ENCODE measurements around the gene GNRHR.
"Not testable (repeated sequence)": the region's sequence is repeated elsewhere in the genome, so short reads cannot be mapped to it uniquely, and the experiment has no call there.

GNRHR gene, protein sequence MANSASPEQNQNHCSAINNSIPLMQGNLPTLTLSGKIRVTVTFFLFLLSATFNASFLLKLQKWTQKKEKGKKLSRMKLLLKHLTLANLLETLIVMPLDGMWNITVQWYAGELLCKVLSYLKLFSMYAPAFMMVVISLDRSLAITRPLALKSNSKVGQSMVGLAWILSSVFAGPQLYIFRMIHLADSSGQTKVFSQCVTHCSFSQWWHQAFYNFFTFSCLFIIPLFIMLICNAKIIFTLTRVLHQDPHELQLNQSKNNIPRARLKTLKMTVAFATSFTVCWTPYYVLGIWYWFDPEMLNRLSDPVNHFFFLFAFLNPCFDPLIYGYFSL

DNA sequence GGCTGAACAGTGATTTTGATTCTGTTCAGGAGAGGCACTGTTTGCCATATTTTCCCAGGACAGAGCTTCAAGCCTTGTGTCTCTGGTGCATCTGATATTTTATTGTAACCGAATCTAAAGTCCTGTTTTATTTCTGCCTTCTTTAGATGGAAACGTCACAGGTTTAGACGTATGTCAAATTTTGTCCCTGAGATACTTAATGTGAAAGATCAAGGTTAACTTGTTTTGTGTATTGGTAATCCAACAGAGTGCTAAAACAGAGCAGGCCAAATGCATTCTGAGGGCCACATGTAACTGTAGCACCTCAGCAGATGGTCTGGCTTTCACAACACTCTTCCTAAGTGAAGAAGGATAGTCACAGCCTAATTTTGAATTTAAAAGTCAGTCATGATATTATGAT, at the start of gene GNRHR:
GNRHR (minus strand) TSS at position 101 of the 400 bp plus-strand sequence; CDS start at position 48, 53 bp downstream.
- no peak for DNase-seq

DNA sequence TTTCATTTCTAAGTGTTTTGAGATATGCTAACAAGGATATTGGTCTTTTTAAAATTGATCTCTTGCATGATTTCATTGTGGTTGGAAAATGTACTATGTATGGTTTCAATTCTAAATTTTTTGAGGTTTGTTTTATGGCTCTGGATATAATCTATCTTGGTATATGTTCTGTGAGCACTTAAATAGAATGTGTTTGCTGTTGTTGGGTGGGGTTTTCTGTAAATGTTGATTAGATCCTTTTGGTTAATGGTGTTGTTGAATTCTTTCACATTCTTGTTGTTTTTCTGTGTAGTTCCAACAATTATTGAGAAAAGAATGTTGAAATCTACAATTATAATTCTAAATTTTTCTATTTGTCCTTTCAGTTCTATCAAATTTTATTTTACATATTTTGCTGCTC, 42.6 kb upstream of the GNRHR start:
- DNase-seq = no peak

DNA sequence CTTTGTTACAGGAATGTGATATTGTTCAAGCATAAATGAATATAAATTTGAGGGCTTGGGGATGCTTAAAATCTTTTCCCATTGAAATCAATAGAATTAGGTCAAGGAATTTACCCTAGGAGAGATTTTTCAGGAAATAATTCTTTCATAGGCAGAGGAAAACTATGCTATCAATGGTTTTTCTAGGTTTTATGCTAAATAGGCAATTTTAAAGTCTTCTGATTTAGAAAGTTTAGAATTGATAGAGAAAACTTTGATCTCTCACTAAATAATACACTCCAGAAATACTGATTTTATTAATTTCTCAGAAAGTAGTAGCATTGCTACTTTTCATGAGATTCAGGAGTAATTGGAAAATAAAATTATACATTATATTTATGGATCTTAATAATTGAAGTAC, 36.5 kb upstream of the GNRHR start:
- DNase-seq = no peak

DNA sequence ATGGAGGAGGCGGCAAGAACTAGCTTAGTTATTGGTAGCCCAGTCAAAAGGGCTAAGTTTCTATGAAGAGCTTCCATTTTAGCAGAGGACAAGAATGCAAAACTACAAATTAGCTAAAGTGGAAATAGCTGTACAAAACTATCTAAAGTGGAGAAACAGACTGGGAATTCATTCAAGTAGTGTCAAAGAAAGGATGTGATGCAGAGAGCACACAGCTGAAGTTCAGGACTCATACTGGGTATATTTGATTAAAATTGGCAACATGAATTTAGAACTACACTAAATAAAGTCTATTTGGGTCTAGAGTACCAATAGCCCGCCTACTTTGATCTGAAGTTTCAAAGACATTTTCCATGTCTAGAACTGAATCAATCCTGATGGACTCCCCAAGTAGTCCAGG, 33.1 kb upstream of the GNRHR start:
- no peak for DNase-seq

DNA sequence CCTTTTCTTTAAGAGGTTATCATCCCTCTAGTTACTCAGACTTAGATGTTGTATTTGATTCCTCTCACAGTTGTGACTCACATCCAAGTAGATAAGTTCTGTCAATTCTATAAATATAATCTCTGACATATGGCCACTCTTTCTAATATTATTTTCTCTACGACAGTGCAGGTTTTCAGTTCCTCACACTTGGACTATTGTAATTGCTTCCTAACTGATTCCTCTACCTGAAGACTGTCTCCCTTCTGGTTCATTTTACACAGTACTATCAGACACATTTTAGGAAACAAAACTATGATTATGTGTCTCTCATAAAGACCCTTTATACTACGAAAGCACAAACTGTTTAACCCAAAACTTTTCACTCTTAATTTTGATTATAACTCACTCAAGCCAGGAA, 31.3 kb upstream of the GNRHR start:
- no peak for DNase-seq

DNA sequence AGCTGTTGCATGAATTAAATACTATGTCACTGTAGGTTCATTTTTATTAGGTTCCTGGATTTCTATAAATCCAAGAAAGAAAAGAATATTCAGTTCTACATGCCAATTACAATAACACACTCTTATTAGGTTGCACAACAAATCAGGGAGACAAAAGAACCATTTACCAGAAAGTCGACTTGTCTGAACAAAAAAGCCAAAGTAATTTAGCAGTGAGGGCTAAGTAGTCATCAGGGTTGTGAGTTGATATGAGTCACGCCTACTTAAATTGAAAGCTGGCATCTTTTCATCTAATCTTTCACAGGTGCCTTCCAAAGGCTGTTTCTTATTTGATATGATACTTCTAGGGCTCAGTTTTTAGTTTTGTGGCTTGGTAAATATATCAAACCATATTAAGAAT, 25.4 kb upstream of the GNRHR start:
- no peak for DNase-seq

DNA sequence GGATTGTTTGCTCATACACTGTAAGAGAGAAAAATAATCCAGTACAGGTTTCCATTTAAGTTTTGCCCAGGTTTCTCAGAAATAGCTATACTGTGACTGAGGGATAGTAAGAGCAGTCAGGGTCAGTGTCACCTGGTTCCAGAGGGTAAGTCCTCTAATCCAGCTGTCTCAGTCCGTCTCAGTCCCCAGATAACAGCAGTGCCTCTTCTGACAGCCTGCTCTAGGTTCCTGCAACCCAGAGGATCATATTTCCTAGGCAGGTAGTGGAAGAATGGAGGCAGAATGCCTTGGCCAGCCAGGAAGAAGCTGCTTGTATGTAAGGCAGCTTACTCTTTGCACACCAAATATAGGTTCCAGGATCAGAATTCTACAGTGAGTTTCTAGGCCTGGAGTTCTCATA, 22.6 kb upstream of the GNRHR start:
- no peak for DNase-seq

DNA sequence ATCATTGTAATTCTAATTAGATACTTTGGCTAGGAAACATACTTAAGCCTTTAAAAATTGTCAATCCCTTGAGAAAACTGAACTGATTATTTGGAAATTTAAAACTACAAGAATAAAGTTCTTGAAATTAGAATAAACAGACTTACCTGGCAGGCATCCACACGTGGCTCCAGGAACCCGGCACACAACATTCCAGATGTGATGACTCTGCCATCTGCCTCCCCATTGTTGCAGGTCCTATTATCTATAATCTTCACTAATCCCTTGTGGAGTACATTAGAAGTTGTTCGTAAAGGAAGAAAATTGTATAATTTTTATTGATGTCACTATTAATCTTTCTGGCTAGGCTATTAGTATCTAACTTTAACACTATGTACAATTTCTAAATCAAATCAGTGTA, 16.2 kb upstream of the GNRHR start:
- no peak for DNase-seq

DNA sequence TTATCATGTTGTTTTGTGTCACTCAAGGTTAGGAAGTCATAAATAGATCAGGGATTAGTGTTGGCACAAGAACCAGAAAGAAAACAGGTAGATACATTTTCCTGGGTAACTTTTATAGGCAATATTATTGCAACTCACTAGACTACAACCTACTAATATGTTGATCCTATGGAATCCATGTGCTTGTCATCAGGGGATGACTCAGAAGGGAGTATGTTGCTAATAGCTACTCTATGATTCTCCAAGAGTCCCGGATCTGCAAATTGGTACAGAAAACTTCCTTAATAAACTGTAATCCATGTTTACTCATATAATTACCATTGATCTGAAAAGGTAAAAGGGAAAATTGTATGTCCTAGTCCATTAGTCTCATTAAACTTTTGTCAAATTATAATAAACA, 11.7 kb upstream of the GNRHR start:
- no peak for DNase-seq

DNA sequence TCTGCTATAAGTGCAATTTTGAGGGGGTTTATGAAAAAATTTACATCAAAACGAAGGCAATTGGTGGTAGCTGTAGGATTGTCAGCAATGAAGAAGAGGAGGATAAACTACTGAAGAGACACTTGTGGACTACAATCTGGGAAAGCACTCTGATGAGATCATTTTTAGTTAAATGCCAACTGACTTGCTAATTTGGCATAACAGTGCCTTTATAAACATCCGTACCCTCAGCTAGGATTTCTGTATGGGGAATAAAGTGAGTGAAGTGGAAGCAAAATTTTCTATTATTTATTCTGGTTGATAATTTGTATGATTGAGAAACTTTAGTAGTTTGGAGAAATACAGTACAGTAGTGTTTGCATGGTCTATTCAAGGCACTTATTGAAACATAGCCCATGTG, 11.2 kb upstream of the GNRHR start:
- no peak for DNase-seq

DNA sequence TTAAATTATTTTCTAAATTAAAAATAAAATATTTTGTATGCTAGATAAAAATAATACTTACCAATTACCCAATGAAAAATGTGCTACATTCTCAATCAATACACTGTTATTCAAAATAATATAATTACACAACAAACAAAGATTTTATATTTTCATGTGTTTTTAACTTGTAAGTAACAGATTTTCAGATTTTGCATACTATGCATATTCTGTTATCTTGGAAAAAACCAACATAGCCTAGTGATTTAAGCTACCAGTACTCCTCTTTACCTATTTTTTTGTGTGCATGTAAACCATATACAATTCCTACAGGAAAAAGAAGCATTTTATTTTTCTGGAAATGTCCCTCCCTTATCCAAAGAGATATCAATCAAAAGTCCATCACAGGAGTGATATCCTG, 10.0 kb upstream of the GNRHR start:
- DNase-seq = no peak

DNA sequence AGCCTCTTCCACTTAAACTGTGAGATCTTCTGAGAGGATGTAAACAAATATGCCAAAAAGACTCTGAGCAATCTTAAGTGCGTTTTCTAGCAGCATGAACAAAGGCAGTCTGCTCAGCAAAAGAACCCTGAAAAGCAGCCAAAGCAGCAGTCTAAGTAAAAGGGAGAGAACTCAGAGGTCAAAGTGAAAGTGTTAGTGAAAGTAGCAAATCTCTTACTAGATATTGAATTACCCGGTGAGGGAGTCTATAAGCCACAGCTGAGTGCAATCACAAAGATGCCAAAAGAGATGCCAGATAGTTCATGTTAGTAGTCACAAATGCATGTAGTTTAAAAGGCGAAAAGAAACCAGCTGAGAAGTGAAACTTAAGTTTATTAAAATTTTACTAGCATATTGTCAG, 7.9 kb upstream of the GNRHR start:
- DNase-seq = no peak

DNA sequence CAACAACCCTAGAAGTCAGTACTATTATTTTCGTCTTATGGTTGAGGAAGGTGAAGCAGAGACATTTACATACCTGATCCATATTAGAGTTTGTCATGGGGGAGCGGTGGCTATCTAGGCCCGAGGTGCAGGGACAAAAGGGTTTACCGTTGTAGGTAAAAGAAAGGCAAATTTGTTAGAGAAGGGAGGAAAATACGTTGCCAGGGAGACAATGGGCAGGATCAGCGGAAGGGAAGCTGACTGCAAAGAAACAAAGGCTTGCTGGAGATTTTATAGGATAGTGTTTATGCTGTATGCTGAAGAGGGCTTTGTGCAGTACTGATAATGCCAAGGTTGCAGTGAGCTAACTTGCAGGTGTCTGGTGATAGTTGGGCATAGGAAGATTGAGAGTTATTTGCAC, 2.8 kb upstream of the GNRHR start:
- DNase-seq = not testable (repeated sequence)

DNA sequence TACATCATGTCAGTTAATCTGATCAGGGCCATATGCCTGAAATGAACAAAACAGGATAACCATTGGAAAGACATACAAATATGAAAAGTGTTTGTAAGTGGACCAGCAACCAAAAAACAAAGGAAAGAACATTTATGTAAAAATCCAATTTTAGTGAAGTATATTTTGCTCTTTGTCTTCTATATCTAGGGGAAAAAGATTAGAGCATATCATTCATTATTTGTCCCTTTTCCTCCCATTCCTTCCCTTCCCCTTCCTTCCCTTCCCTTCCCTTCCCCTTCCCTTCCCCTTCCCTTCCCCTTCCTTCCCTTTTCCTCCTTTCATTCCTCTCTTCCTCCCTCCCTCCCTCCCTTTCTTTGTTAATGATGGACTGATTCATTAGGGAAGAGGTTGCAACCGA, 1.8 kb upstream of the GNRHR start:
- DNase-seq = no peak

DNA sequence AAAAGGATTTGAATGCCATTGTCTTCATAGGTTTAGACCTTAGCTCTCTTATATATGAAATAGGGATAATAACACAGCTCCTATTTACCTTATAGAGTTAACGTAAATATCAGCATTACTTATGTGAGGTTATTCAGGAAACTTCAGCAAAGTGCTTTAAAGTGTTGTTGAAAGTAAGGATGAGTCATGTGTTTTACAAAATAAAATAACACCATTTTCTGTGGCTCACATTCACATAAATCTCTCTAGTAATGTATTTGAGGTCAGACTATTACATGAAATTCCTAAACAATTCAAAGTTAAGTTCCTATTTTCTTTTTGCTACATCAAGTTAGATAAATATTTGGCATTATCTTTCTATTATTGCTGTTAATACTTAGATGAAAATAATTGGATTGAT, 2.9 kb downstream of the GNRHR start:
- no peak for DNase-seq

DNA sequence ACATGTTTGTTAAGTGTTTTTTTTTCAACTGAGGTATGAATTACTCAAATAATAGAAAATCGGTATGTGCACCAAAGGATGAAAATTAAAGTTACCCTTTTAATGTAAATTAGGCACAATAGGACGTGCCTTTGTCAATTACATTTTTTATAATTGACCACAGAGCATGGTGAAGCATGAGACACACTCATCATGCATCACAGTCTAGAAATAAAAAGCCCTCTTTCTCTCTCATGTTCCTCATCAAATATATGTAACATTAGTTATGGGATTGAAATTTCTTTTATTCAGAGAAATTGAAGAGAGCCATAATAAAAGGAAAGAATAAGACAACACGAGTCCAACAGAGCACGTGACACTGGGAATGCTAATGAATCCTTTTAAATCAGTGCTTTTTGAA, 3.5 kb downstream of the GNRHR start:
- no peak for DNase-seq

DNA sequence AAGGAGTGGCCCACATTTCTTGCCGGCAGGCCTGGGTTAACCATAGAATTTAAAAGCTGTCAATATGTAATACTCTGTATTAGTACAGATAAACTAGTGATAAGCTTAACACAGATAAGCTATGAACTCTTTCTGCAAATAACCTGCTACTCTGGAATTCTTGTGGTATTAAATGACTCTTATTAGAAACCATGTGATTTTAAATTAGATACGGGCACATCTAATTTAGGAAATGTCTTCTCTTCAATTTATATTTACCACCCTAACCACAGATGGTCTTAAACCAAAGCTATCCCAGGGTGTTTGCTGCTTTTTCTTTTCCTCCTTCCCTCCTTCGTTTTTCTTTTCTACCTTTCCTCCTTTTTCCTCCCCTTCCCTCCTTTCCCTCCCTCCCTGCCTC, 4.9 kb downstream of the GNRHR start:
- DNase-seq = no peak

DNA sequence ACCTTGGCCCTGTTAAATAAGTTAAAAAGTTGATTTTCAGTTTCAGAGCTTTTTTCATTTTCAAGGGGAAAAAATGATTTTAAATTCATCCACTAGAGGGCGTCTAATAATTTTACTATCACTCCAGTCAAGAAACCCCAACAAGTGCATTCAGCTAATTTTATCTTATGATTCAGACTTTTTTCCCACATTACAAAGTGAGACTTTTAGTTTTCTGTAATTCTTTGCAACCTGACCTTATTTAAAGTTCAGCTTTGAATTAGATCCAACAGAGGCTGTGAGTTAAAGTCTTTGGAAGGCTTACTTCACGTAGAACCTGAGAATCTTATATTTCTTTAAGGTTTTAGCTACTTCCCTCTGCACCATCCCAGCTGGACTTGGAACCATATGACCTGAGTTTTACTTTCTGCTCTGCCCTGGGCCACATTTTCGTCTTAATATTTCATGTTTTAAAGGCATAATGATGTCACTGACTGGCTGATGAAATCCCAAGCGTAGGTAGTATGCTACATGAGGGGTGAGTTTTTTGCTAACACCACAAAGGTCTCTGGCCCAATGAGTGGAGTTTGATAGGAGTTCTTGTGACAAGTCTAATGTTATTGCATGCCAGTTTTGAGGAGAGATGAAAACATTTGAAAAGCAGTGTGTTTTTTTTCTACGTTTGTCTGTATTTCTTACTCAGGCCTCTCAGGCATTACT, 7.2 kb downstream of the GNRHR start:
- no peak for DNase-seq

DNA sequence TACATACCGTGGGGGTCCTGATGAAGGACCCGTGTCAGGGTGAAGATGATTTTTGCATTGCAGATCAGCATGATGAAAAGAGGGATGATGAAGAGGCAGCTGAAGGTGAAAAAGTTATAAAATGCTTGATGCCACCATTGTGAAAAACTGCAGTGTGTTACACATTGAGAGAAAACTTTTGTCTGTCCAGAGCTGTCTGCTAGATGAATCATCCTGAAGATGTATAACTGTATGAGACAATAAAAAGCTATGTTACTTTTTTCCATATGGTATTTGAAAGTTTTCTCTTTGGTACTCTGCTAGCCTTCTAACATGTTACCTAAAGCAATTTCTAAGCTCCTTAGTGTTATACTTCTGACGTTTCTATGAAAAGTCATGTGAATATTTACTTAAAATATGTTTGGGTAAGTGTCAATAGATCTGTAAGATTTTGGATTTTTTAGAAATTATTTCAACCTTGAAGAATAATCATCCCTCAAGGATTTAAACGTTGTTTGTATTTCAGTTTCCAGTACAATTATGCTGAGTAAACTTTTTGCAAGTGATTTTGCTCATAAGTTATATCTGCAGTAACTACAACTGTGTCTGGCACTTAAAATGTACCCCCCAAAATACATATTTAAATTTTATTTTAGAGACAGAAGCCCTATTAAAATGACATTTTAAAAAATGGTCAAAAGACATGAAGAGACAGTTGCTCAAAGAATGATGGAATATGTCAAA, 9.5 kb downstream of the GNRHR start:
- DNase-seq = no peak

DNA sequence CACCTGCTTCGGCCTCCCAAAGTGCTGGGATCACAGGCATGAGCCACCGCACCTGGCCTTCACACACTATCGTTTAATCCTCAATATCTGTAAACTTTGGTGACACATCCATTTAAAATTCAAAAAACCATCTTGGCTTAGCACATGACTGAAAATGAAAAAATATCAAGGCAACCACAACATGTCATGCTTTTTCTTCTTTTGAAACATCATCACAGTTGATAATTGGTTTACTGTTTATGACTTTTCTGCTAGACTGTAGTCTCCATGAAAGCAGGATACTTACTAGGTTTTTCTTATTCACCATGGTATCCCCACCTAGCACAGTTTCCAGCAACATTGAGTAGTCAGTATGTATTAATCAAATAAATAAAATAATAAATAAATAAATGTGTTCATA, 11.0 kb downstream of the GNRHR start:
- DNase-seq = no peak

DNA sequence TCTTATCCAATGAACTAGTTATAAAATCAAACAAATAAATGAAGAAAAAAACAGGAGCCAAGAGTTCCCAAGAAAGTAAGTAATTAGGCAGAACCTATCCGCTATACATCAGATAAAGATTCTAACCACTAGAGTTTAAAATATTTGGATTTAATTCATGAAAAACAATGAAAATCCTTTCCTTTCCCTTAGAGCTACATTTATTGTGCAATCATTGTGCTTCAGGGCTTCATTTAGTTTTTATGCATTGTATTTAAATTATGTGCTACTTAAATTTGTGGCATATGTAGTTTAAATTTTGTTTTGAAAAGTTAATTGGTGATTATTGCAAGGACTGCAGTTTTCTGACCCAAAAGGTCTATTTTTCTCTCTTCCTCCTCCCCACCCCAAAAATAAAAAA, 17.9 kb downstream of the GNRHR start:
- no peak for DNase-seq

DNA sequence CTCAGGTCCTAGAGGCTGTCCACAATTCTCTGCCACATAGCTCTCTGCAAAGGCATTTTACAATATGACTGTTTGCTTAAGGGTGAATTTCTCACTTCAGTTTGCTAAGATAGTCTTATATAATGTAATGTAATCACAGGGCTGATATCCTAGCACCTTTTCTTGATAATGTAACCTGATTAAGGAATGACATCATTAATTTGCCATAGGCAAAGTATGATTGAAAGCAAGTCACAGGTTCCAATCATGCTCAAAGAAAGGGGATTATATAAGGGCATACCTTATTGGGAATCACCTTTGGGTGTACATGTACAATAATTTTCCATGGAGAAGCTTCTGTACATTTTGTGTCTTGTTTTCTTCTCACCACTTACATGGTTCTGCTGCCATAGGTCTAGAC, 18.9 kb downstream of the GNRHR start:
- DNase-seq = no peak

DNA sequence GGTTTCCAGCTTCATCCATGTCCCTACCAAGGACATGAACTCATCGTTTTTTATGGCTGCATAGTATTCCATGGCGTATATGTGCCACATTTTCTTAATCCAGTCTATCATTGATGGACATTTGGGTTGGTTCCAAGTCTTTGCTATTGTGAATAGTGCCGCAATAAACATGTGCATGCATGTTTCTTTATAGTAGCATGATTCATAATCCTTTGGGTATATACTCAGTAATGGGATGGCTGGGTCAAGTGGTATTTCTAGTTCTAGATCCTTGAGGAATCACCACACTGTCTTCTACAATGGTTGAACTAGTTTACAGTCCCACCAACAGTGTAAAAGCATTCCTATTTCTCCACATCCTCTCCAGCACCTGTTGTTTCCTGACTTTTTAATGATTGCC, 23.7 kb downstream of the GNRHR start:
- DNase-seq = not testable (repeated sequence)

Data from SIG-M5 (cell line).